AG04449 (cell line): Measurements from ENCODE around the gene KIF18B.

Experiments used
- CTCF ChIA-PET: fragments of 350-600 bp; formaldehyde crosslinking; extraction: SDS; loops from one replicate; lab custom pipeline; 2021; ENCODE audit warnings: antibody characterized with exemption; lab: Yijun Ruan, JAX
- POLR2A ChIA-PET: fragments of 400-600, 350-600 bp; formaldehyde crosslinking; extraction: SDS; loops from one replicate; lab custom pipeline; 2020; ENCODE audit warnings: antibody characterized with exemption, inconsistent platforms; lab: Yijun Ruan, JAX
- DNase-seq: peaks from one replicate; pipeline ENCODE4 v3.0.0-alpha.2; 2010; ENCODE audit warnings: low read depth, low spot score
- H3K4me3 ChIP-seq: 2 replicates; pipeline ENCODE4 v1.5.1; 2011; ENCODE audit warnings: low read depth, mild to moderate bottlenecking, control low read depth, low read length
- CTCF ChIP-seq: IDR thresholded peaks from one replicate; pipeline ENCODE4 v1.5.1; 2011; ENCODE audit warnings: mild to moderate bottlenecking, moderate library complexity, low read length, control low read depth, inconsistent platforms; ENCODE audit not compliant: insufficient read depth; ENCODE audit errors: missing control alignments

The KIF18B gene

GRCh38 chr17:44915862-44916780 is 31.5 kb downstream of the KIF18B start:
- no peak overlapping the region for H3K4me3 ChIP-seq
- DNase-seq: no peak
- ChIA-PET CTCF (interaction anchor here (0.9 to 22.1 kb wide), 3 partner anchors 22 to 101 kb away, joined by 3 to 673 read pairs (median 3); no protein-coding TSS in a partner anchor), POLR2A (no interaction called here)
- TF ChIP-seq CTCF: no peak

DNA sequence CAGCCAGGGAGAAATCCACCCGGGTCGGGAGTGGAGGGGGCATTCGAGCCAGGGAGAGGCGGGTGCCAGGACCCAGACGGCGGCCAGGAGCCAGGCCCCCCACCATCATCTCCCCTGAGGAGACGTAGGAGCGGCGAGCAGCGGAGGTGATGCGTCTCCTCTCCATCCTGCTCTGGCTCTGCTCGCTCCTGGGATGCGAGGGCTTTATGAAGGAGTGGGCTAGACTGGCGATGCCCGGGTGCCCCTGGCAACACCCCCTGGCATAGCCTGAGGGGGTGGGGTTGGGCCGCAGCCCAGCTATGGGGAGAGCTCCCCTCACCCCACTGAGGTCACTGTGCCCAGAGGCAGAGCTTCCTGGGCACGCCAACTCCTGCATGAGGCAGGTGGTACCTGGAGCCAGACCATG is 32.2 kb downstream of the KIF18B start, which contains the start of gene GFAP:
Gene GFAP (minus strand): TSS at position 180 of the 406 bp plus-strand sequence. CDS start 14 bp downstream, at position 166.
- CTCF ChIA-PET: interaction anchor here (1.2 to 22.1 kb wide), 5 partner anchors 11 to 220 kb away, joined by 3 to 673 read pairs (median 5); partner anchors contain the start of gene ACBD4
- POLR2A ChIA-PET: no interaction called here

GRCh38 chr17:44914698-44915271 is 32.8 kb downstream of the KIF18B start:
- no peak for TF ChIP-seq CTCF
- ChIA-PET POLR2A (interaction anchor here (0.5 kb wide), 1 partner anchor 121 kb away, joined by 3 read pairs; no protein-coding TSS in a partner anchor), CTCF (interaction anchor here (0.8 to 22.1 kb wide), 6 partner anchors 8 to 221 kb away, joined by 3 to 673 read pairs (median 4); partner anchors contain the start of gene ACBD4)
- DNase-seq: no peak
- H3K4me3 ChIP-seq: no peak overlapping the region

More for the DNA sequence above, 32.2 kb downstream of the KIF18B start, which contains the start of gene GFAP:
- H3K4me3 ChIP-seq: no peak within 1 kb of the TSS
- no peak for TF ChIP-seq CTCF
- DNase-seq: no peak

DNA sequence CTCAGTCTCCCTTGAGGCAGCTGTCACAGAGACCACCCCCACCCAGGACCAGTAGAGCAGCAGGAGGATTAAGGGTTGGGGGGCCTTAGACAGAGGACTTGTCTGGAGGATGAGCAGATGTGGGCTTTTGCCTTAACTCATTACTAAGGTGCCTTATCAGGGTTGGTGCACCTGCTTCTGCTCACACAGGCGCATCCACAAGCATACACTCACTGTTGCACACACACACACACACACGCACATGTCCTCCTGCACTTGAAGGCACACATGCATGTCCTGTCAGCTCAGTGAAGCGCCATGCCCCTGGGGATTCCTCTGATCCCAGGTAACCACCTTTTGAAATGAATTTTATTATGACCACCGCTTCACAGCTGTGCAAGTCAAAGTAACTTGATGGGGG is 33.4 kb downstream of the KIF18B start:
- ChIA-PET POLR2A (no interaction called here), CTCF (interaction anchor here (0.8 to 22.1 kb wide), 4 partner anchors 9 to 221 kb away, joined by 3 to 673 read pairs (median 6); partner anchors contain the start of gene ACBD4)
- H3K4me3 ChIP-seq: no peak overlapping the region
- DNase-seq: no peak
- no peak for TF ChIP-seq CTCF

DNA sequence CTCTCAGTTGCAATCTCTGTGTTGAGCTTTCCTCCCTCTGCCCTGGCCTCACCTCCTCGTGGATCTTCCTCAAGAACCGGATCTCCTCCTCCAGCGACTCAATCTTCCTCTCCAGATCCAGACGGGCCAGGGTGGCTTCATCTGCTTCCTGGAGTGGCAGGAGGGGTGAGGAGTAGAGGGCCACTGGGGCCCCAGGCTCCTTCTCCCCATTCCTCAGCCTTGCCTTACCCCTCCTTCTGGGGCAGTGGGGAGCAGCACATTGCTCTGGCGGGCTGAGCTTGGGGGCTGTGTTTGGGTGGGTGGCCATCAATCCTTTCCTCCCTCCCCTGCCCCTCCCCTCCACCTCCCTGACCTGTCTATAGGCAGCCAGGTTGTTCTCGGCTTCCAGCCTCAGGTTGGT is 33.9 kb downstream of the KIF18B start:
- TF ChIP-seq CTCF: no peak
- DNase-seq: no peak
- no peak overlapping the region for H3K4me3 ChIP-seq
- ChIA-PET CTCF (interaction anchor here (1.4 to 22.1 kb wide), 6 partner anchors 6 to 222 kb away, joined by 4 to 673 read pairs (median 24); partner anchors contain the start of genes ACBD4 and EFTUD2), POLR2A (no interaction called here)
